HG03159 (cell line): ENCODE results near the gene DEPDC4.

ENCODE experiments used
- ATAC-seq: cut with Tn5 transposase; IDR thresholded peaks from one replicate; pipeline ENCODE4 v1.9.1; 2021; ENCODE audit warnings: mild to moderate bottlenecking, moderate library complexity; ENCODE audit not compliant: unreplicated experiment

The DEPDC4 gene

GRCh38 chr12:100215209-100215608, 51.7 kb downstream of the DEPDC4 start:
- ATAC-seq: no peak

GRCh38 chr12:100214518-100214917, 52.4 kb downstream of the DEPDC4 start:
- no peak for ATAC-seq

- ATAC-seq: no peak
Observed at GRCh38 chr12:100213016-100213891, 53.6 kb downstream of the DEPDC4 start.

GRCh38 chr12:100211698-100212097, 55.2 kb downstream of the DEPDC4 start:
- ATAC-seq: no peak

- no peak for ATAC-seq
Observed at GRCh38 chr12:100208834-100209233, 58.0 kb downstream of the DEPDC4 start.

- ATAC-seq: no peak
Observed at GRCh38 chr12:100207311-100207710, 59.6 kb downstream of the DEPDC4 start.

- ATAC-seq: no peak
Observed at GRCh38 chr12:100201604-100202423, 65.1 kb downstream of the DEPDC4 start.

GRCh38 chr12:100200463-100201181, 66.3 kb downstream of the DEPDC4 start, which contains the start of gene ACTR6:
TSS of gene ACTR6 (plus strand) at chr12:100200815. CDS start at chr12:100200852, 37 bp downstream.
- ATAC-seq: peak; percentile 92

GRCh38 chr12:100199347-100200149, 67.3 kb downstream of the DEPDC4 start:
- ATAC-seq: peak; percentile 71

GRCh38 chr12:100199023-100199346, 67.9 kb downstream of the DEPDC4 start:
- ATAC-seq: no peak

GRCh38 chr12:100197486-100197885, 69.4 kb downstream of the DEPDC4 start:
- no peak for ATAC-seq

GRCh38 chr12:100193085-100193484, 73.8 kb downstream of the DEPDC4 start:
- no peak for ATAC-seq
